ENCODE measurements around the gene GID8. TPM values are rescaled to one million over a fixed set of nuclear protein-coding genes. Genes with fewer than 3 reads are reported as not detected.
A peak's percentile ranks its signal among the peaks of the same experiment; 100 is the strongest.

The GID8 gene
- total RNA-seq, 4 donors from 2014 or later, result 23.4 to 33.4 (median 29.7) TPM

DNA sequence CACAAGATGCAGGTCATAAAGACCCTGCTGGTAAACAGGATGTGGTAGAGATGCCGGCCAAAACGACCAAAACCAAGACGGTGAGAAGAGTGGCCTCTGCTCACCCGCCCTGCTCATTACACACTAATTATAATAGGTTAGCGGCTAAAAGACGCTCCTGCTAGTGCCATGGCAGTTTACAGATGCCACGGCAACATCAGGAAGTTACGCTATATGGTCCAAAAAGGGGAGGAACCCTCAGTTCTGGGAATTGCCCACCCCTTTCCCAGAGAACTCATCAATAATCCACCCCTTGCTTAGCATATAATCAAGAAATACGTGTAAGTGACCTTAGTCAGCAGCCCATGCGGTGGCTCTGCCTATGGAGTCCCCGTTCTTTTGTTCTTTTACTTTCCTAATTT is 51.3 kb downstream of the GID8 start:
- DNase-seq (ENCODE audit: low spot score in 2 of 2), result no peak
- Histone ChIP-seq H3K27me3 (peaks cover 0 to 75% of the 10 kb centered on the region in 2 donors), H3K9me3 (no peaks in the 10 kb centered on the region), H3K27ac (no peak overlapping the region), H3K4me1 (no peaks in the 10 kb centered on the region), H3K36me3 (no peaks in the 10 kb centered on the region), H3K4me3 (peak overlapping the region in 1 of 4 donors; percentile 28)
- WGBS, 2 donors, result 55% methylated on average over 11 of the region's 11 CpGs
- no peak for TF ChIP-seq POLR2A (IDR thresholded peaks at IDR 0.05)
- TF ChIP-seq EP300 (IDR thresholded peaks at IDR 0.05), result no peak
- TF ChIP-seq, protein P1, sequence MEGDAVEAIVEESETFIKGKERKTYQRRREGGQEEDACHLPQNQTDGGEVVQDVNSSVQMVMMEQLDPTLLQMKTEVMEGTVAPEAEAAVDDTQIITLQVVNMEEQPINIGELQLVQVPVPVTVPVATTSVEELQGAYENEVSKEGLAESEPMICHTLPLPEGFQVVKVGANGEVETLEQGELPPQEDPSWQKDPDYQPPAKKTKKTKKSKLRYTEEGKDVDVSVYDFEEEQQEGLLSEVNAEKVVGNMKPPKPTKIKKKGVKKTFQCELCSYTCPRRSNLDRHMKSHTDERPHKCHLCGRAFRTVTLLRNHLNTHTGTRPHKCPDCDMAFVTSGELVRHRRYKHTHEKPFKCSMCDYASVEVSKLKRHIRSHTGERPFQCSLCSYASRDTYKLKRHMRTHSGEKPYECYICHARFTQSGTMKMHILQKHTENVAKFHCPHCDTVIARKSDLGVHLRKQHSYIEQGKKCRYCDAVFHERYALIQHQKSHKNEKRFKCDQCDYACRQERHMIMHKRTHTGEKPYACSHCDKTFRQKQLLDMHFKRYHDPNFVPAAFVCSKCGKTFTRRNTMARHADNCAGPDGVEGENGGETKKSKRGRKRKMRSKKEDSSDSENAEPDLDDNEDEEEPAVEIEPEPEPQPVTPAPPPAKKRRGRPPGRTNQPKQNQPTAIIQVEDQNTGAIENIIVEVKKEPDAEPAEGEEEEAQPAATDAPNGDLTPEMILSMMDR (IDR thresholded peaks at IDR 0.05), result no peak

- Histone ChIP-seq H3K27me3 (peaks cover 0 to 76% of the 10 kb centered on the region in 2 donors), H3K36me3 (no peaks in the 10 kb centered on the region), H3K27ac (no peak overlapping the region), H3K4me1 (no peaks in the 10 kb centered on the region), H3K4me3 (no peak overlapping the region), H3K9me3 (no peaks in the 10 kb centered on the region)
- 56 to 74% methylated on average over 21 to 22 of the region's 22 CpGs for WGBS, 2 donors
- no peak for DNase-seq (ENCODE audit: low spot score in 2 of 2)
- TF ChIP-seq EP300 (IDR thresholded peaks at IDR 0.05) (no peak), POLR2A (IDR thresholded peaks at IDR 0.05) (no peak)
- TF ChIP-seq, protein P1 (IDR thresholded peaks at IDR 0.05), result no peak
Observed at GRCh38 chr20:62990306-62990825, 52.4 kb downstream of the GID8 start.

GRCh38 chr20:62991196-62991807 is 53.4 kb downstream of the GID8 start:
- Histone ChIP-seq H3K9me3 (no peaks in the 10 kb centered on the region), H3K27me3 (peaks cover 0 to 75% of the 10 kb centered on the region in 2 donors), H3K36me3 (no peaks in the 10 kb centered on the region), H3K27ac (no peak overlapping the region), H3K4me3 (no peak overlapping the region), H3K4me1 (no peaks in the 10 kb centered on the region)
- 69 to 70% methylated on average over 13 of the region's 13 CpGs for WGBS, 2 donors
- TF ChIP-seq, protein P1 (IDR thresholded peaks at IDR 0.05), result no peak
- TF ChIP-seq POLR2A (IDR thresholded peaks at IDR 0.05) (no peak), EP300 (IDR thresholded peaks at IDR 0.05) (no peak)
- no peak for DNase-seq (ENCODE audit: low spot score in 2 of 2)

DNA sequence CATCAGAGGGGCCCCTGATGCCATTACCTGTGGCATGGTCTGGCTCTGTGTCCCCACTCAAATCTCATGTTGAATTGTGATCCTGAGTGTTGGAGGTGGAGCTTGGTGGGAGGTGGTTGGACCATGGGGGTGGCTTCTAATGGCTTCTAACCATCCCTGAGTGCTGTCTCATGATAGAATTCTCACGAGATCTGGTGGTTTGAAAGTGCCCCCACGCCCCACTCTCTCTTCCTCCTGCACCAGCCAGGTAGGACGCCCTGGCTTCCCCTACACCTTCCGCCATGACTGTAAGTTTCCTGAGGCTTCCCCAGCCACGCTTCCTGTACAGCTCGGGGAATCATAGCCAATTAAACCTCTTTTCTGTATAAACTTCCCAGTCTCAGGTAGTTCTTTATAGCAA is 53.9 kb downstream of the GID8 start:
- 73 to 84% methylated on average over 6 of the region's 6 CpGs for WGBS, 2 donors
- TF ChIP-seq EP300 (IDR thresholded peaks at IDR 0.05) (no peak), POLR2A (IDR thresholded peaks at IDR 0.05) (no peak)
- TF ChIP-seq, protein P1 (IDR thresholded peaks at IDR 0.05), result no peak
- Histone ChIP-seq H3K4me3 (no peak overlapping the region), H3K36me3 (no peaks in the 10 kb centered on the region), H3K27me3 (peaks cover 0 to 77% of the 10 kb centered on the region in 2 donors), H3K27ac (no peak overlapping the region), H3K9me3 (no peaks in the 10 kb centered on the region), H3K4me1 (no peaks in the 10 kb centered on the region)
- no peak for DNase-seq (ENCODE audit: low spot score in 2 of 2)

DNA sequence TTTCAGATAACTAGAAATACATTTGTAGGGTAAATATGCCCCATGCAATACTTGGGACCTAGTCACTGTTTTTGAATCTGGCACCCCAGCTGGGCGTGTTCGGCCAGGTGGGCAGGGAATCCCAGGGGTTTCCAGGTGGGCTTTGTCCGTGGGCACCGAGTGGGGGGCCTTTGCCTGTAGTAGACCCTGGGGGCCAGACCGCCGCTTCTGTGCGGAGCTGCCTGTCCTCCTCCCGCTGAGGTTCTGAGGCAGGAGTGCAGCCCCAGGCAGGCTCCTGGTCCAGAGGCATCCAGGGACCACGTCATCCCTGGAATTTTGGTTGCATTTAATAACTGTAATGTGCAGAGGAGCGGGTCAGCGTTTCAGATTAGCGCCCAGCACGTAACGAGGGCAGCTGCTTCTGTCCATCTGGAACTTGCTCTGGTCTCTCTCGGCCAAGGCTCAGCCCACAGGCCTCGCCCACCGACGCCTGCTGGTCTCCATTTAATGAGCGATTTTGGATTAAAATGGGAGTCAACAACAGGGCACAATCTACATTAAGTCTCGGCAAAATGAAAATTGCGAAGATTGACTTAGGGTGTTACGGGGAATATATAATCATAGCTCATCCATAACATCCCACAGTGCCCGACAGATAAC is 56.0 kb downstream of the GID8 start:
- Histone ChIP-seq H3K9me3 (no peaks in the 10 kb centered on the region), H3K27ac (no peak overlapping the region), H3K27me3 (peaks cover 0 to 83% of the 10 kb centered on the region in 2 donors), H3K36me3 (no peaks in the 10 kb centered on the region), H3K4me3 (no peak overlapping the region), H3K4me1 (no peaks in the 10 kb centered on the region)
- no peak for DNase-seq (ENCODE audit: low spot score in 2 of 2)
- 82 to 87% methylated on average over 20 to 23 of the region's 23 CpGs for WGBS, 2 donors
- TF ChIP-seq, protein P1 (IDR thresholded peaks at IDR 0.05), result no peak
- no peak for TF ChIP-seq EP300 (IDR thresholded peaks at IDR 0.05)
- no peak for TF ChIP-seq POLR2A (IDR thresholded peaks at IDR 0.05)
